Fibroblast of skin of right quadriceps (primary cell): ENCODE results near the gene ARHGEF10L.

Experiments
- DNase-seq: peaks from one replicate; pipeline ENCODE4 v3.0.0-alpha.2; 2013

The ARHGEF10L gene

GRCh38 chr1:17640975-17641374 is 101.5 kb downstream of the ARHGEF10L start:
- no peak for DNase-seq

- no peak for DNase-seq
Measured at GRCh38 chr1:17642169-17642568, 102.7 kb downstream of the ARHGEF10L start.

- DNase-seq = no peak
Measured at GRCh38 chr1:17642943-17643342, 103.4 kb downstream of the ARHGEF10L start.

GRCh38 chr1:17643861-17644703 is 104.6 kb downstream of the ARHGEF10L start:
- DNase-seq = no peak

DNA sequence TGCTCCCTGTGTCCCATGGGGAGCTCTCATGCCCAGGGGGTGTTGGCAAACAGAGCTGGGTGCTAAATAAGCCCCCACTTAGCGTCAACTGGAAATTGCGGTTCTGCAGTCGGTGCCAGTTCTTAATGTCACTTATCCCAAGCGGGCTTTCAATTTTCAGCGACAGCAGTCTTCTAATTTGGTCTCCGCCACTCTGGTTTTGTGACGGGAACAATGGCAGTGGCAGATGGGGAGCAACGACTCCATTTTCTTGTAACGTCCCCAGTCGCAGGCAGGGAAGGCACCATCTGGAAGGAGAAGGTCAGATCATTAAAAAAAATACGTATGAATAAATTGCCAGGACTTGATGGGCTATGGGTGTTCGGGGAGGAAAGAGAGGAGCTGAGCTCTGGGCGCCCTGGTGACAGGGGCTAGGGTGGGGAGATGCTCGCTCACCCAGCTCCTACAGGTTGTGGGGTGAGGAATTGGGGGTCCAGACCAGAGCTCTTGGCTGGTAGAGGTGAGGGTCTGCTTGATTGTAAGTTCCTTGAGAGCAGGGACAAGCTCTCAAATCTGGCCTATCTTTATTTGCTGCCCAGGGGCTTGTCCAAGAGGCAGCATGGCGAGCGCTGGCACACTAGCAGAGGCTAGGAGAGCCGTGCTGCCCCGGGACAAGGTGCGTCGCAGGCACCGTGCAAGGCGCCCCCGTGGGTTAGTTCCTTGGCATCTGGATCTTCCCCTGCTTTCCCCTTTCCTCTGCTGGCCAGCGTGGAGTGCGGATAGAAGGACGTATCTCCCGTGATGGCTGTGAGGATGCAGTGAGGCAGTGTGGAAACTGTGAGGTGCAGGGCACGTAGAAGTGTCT is 105.8 kb downstream of the ARHGEF10L start:
- DNase-seq = no peak

DNA sequence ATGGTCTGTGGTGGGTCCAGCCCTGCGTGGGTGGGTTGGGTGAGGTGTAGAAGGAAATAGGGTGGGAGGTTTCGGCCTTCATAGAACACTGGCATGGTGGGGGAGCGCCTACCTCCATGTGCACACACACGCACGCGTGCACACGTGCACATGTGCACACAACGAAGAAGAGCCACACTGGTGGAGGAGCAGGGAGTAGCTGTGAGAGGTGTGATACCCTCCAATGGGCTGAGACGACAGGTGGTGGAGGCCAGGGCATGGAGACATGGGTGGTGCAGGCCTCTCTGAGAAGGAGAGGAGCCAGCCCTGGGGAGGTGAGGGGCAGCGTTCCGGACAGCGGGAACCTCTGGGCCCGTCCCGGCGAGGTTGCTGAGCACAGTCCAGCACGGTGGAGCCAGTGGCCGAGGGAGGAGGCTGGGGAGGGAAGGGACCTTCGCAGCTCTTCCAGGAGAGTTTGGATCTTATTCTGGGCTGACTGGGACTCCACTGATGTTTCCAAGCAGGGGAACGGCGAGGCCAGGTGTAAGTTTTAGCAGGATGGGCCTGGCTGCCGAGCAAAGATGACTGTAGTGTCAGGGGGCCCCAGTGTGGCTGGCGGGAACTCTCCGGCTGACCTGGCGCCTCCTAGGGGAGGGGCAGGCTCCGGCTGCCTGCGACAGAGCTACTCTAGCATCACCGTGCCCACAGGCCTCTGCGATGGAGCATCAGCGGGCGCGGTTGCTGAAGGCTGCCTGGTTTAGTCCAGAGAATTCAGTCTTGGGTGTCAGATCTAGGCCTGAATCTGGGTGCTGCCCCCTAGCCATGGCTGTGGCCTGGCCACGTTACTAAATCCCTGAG is 107.2 kb downstream of the ARHGEF10L start:
- no peak for DNase-seq

DNA sequence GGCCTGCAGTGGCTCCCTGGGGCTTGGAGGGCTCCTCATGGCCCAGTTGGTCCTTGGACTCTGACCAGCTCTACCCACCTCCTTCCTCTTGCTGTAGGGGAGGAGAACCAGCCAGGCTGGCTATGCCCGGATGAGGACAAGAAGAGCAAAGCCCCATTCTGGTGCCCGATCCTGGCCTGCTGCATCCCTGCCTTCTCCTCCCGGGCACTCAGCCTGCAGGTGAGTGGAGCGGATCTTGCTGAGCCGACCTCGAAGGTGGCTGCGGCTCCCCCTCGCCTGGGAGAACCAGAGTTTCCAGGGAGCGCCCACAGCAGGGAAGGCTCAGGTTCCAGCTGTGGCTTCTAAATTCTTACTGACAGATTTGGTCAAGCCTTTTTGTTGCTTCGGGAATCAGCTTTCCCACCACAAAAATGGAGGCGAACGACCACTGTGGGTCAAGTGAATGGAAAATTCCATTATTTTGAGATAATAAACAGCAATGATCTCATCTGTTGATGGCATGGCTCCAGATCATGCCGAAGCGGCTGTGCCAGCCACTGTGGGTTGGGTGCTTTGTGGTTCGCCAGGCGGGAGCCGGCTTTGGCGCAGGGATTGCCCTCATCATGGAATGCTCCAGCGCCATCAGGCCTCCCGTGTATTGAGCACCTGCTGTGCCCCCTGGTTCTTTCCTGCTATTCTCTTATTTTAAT is 109.1 kb downstream of the ARHGEF10L start:
- DNase-seq = no peak

DNA sequence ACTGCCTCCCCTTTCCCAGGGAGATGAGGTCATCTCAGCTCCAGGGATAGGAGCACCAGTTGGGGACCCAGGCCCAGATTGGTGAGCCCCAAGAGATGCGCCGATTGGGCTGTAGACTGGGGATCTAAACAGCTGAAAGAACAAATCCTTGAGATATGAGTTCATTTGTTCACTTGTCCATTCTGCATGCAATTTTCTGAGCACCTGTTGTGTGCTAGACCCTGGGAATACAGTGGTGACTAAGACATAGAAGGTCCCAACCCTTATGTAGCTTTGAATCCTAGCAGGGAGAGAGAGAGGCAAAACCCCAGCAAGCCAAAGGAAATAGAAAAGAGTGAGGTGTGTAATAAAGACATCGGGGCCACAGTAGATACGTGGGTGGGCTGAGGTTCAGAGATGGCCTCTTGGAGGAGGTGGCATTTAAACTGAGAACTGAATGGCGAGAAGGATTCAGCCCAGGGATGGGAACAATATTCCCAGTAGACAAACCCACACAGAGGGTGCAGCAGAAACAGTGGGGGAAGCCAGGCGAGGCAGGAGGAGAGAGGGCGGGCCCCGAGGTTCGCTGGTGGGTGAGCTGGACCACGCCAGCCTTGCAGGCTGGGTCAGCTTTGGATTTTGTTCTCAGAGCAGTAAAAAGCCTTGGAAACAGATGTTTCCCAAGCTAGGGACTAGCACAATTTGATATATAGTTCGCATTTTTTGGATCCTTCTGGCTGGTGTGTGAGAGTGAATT is 110.0 kb downstream of the ARHGEF10L start:
- no peak for DNase-seq

DNA sequence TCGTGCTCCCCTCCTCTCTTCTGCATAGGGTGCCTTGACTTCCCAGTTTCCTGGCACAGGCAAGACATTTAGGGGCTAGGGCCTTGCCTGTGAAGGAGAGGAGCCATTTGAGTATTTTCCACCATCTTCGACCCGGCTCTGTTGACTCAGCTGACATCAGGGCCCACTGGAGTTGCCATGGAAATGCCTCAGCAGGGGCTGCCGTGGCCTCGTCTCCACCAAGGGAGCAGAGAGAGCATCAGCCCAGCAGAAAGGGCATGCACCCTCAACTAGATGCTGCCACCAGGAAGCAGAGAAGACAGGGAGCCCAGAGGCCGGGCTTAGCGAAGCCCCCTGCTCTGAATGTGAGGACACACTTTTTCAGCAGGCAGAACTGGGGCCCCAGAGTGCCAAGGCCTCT is 113.8 kb downstream of the ARHGEF10L start:
- no peak for DNase-seq

- peak; percentile 26 for DNase-seq
Measured at GRCh38 chr1:17653728-17654351, 114.3 kb downstream of the ARHGEF10L start.

DNA sequence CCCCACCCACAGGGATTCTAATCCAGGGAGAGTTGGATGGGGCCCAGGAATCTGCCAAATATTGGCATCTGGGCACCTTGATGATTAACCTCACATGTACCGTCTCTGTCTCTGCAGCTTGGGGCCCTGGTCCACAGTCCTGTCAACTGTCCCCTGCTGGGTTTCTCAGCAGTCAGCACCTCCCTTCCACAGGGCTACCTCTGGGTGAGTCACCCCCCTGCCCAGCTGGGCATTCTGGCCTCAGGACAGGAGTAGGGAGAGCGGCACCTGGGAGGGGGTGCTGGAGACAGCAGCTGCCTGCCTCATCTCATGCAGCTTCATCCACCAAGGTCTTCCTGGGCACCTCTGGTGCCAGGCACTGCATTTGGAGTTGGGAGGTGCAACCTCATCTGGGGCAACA is 115.0 kb downstream of the ARHGEF10L start:
- DNase-seq = no peak

GRCh38 chr1:17655169-17655568 is 115.7 kb downstream of the ARHGEF10L start:
- DNase-seq = no peak

- no peak for DNase-seq
Measured at GRCh38 chr1:17655922-17656321, 116.4 kb downstream of the ARHGEF10L start.

DNA sequence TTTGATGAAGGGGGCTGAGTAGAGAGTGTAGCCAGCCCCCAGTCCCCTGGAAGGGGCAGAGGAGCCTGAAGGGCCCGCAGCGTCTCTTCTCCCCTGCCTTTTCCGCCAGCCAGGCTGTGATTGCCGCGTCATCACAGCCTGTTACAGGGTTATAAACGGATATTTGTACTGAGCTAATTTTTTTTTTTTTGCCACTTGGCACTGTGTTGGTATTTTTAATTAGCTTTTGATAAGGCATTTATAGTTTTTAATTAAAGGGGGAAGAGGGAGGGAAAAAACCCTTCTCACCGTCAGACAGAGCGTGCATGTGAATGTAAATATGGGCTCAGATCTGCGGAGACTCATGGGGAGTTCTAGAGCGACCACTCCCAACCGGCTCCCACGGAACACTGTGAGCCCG is 117.9 kb downstream of the ARHGEF10L start:
- no peak for DNase-seq

DNA sequence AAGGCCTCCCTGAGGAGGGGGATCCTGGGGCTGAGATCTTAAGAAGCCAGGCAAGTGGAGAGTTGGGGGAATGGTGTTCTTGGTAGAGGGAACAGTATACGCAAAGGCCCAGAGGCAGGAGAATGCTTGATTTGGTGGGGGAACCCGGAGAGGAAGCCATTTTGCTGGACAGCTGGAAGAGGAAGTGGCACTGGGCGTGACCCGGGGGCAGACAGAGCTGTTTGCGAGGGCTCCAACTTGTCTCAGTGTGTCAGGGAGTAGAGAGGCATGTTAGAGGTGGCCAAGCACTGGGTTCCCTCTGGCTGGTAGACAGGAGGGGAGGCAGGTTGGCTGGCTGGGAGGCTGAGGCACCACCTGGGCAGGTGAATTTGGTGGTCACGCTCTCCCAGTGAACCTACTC is 119.3 kb downstream of the ARHGEF10L start:
- no peak for DNase-seq

DNA sequence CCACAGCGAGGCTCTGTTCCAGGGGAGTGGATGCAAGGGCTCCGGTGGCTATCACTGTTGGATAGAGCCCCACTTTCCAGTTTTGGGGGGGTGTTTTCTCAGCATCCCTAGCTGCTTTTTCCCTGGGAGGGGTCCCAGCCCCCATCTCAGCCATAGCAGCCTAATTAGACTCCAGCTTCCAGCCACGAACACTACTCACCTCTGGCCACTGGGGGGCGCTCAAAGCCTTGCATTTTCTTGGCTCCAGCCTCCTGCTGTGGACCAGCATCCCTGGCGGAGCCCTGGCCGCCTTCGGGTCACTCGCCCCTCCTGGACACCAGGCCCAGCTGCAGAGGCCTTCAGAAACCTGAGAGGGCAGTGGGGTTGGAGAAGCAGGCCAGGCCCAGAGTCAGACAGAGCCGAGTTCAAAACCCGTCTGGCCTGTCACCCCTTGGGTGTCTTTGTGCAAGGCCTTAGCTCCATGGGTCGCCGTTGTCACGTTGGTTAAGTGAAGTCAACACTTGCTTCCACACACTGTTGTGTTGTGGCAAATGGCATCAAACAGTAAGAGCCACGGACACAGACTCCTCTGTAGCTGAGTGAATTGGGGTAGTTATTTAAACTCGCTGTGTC is 122.2 kb downstream of the ARHGEF10L start:
- DNase-seq = peak; percentile 48

DNA sequence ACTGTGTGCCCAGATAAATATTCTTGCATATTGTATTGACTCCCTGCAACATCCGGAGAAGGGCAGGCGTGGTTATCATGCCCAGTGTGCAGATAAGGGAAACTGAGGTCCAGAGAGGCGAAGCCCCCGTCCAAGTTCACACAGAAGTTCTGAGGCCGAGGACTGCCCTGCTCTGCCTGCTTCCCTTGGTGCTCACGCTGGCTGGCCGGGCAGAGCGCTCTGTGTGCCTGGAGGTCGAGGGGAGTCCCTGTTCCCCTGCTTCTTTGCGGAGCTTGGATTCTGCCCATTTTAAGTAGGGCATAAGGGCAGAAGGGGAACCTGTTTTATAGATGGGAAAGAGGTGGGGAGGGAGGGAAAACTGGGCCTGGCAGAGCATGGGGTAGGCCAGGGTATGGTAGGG is 122.8 kb downstream of the ARHGEF10L start:
- DNase-seq = no peak

- DNase-seq = no peak
Measured at GRCh38 chr1:17662786-17663185, 123.3 kb downstream of the ARHGEF10L start.

- no peak for DNase-seq
Measured at GRCh38 chr1:17663646-17664045, 124.1 kb downstream of the ARHGEF10L start.

GRCh38 chr1:17664322-17664721 is 124.8 kb downstream of the ARHGEF10L start:
- DNase-seq = no peak

DNA sequence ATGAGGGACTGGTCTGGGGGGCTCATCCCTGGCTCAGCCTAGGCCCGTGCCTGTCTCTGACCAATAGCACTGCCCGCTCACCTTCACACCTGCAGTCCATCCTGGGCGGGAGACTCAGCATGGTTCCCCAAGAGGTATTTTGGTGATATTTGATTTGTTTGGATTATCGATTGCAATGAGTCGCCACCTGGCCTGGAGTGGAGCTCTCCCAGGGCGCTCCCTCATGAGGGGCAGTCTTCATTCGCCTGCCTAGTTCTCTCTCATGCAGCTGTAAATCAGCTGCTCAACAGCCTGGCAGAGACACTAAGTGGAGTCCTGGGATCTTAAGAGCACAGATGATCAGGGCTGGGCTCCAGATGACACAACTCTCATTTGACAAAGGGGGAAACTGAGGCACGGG is 125.6 kb downstream of the ARHGEF10L start:
- DNase-seq = no peak
